Lower lobe of right lung (tissue), 2 donors: ENCODE data around the gene TMED4. TPM values are rescaled to one million over a fixed set of nuclear protein-coding genes. Genes with fewer than 3 reads are reported as not detected.

Experiments used
- ATAC-seq, 2 donors: fragments of 200-7000 bp; cut with Tn5 transposase; one replicate each; pipeline ENCODE4 v1.9.1; 2020 to 2022; ENCODE audit warnings: mild to moderate bottlenecking in 2 of 2, moderate library complexity in 2 of 2
- DNase-seq: peaks from one replicate; pipeline ENCODE4 v3.0.0-alpha.2; 2020
- H3K27ac ChIP-seq: fragments of 200-600 bp; one replicate; pipeline ENCODE4 v1.8.0; 2022
- H3K27me3 ChIP-seq: fragments of 200-600 bp; one replicate; pipeline ENCODE4 v1.8.0; 2022; ENCODE audit warnings: low read depth
- H3K36me3 ChIP-seq: fragments of 200-600 bp; one replicate; pipeline ENCODE4 v1.8.0; 2022; ENCODE audit warnings: mild to moderate bottlenecking
- H3K4me1 ChIP-seq: fragments of 200-600 bp; one replicate; pipeline ENCODE4 v1.8.0; 2022
- H3K4me3 ChIP-seq: fragments of 200-600 bp; one replicate; pipeline ENCODE4 v1.8.0; 2022; ENCODE audit warnings: mild to moderate bottlenecking
- H3K9me3 ChIP-seq: fragments of 200-600 bp; one replicate; pipeline ENCODE4 v1.8.0; 2022
- CTCF ChIP-seq: fragments of 200-600 bp; IDR thresholded peaks from one replicate; pipeline ENCODE4 v1.8.0; 2022; ENCODE audit warnings: antibody characterized with exemption, mild to moderate bottlenecking
- intact Hi-C: fragments of 100-400 bp; cut with DNase I; formaldehyde crosslinking; loops from one replicate; pipeline ENCODE4 v1.11.0; 2022
- total RNA-seq: library from RNA; stranded (reverse); fragmentation: NEBNext Ultra II Directional; extraction: Animal tissue kit (Norgen Biotek cat#: 25700); gene quantifications from one replicate; pipeline ENCODE4 v1.2.1, GENCODE V29; 2021
- donor health status: DM: no; HTN: yes; CAD: no; lungs with severe emphysema.

TMED4 gene
- total RNA-seq, 1 donor from 2014 or later: 71.9 TPM

- DNase-seq: no peak
- H3K4me3 ChIP-seq: no peak overlapping the region
- H3K27ac ChIP-seq: no peak overlapping the region
- intact Hi-C loops: no loop called here
- no peaks in the 10 kb centered on the region for H3K36me3 ChIP-seq
- TF ChIP-seq CTCF: peak; percentile 42
- peak; percentile 54 to 56 for ATAC-seq
- H3K9me3 ChIP-seq: no peaks in the 10 kb centered on the region
- H3K27me3 ChIP-seq: no peaks in the 10 kb centered on the region
- H3K4me1 ChIP-seq: no peaks in the 10 kb centered on the region
These were observed 47.5 kb downstream of the TMED4 start for GRCh38 chr7:44534501-44534900.

- Histone ChIP-seq H3K27me3 (no peaks in the 10 kb centered on the region), H3K36me3 (no peaks in the 10 kb centered on the region), H3K9me3 (no peaks in the 10 kb centered on the region), H3K27ac (no peak overlapping the region), H3K4me3 (no peak overlapping the region), H3K4me1 (no peaks in the 10 kb centered on the region)
- ATAC-seq (no peak), DNase-seq (no peak)
- intact Hi-C loops: no loop called here
- no peak for TF ChIP-seq CTCF
These were observed 47.9 kb downstream of the TMED4 start for GRCh38 chr7:44534087-44534486.

- H3K27ac ChIP-seq: no peak overlapping the region
- DNase-seq (no peak), ATAC-seq (no peak)
- H3K36me3 ChIP-seq: no peaks in the 10 kb centered on the region
- H3K9me3 ChIP-seq: no peaks in the 10 kb centered on the region
- no peaks in the 10 kb centered on the region for H3K27me3 ChIP-seq
- no peak for TF ChIP-seq CTCF
- intact Hi-C loops: no loop called here
- H3K4me1 ChIP-seq: no peaks in the 10 kb centered on the region
- no peak overlapping the region for H3K4me3 ChIP-seq
These were observed 48.6 kb downstream of the TMED4 start for GRCh38 chr7:44533301-44534055.

- DNase-seq (no peak), ATAC-seq (no peak)
- intact Hi-C loops: no loop called here
- Histone ChIP-seq H3K36me3 (no peaks in the 10 kb centered on the region), H3K27me3 (no peaks in the 10 kb centered on the region), H3K27ac (no peak overlapping the region), H3K9me3 (peaks cover 11% of the 10 kb centered on the region), H3K4me1 (no peaks in the 10 kb centered on the region), H3K4me3 (no peak overlapping the region)
- no peak for TF ChIP-seq CTCF
These were observed 50.3 kb downstream of the TMED4 start for GRCh38 chr7:44531421-44532380.

GRCh38 chr7:44530990-44531389 lies 51.0 kb downstream of the TMED4 start:
- no peak for ATAC-seq
- no peak for DNase-seq
- H3K27me3 ChIP-seq: no peaks in the 10 kb centered on the region

More at GRCh38 chr7:44530990-44531389, 51.0 kb downstream of the TMED4 start:
- H3K36me3 ChIP-seq: no peaks in the 10 kb centered on the region
- H3K9me3 ChIP-seq: peaks cover 17% of the 10 kb centered on the region
- intact Hi-C loops: no loop called here
- H3K4me3 ChIP-seq: no peak overlapping the region
- no peak overlapping the region for H3K27ac ChIP-seq
- TF ChIP-seq CTCF: no peak
- H3K4me1 ChIP-seq: no peaks in the 10 kb centered on the region

Other genes starting within 250 kb of the TMED4 start
- 87.6 TPM for gene NUDCD3, start 91.6 kb downstream of the TMED4 start, total RNA-seq
- 0.21 TPM for gene NPC1L1, start 40.9 kb downstream of the TMED4 start, total RNA-seq
- gene DDX56, start 8.3 kb downstream of the TMED4 start, total RNA-seq: 45.8 TPM
- 132 TPM for gene OGDH, start 24.4 kb upstream of the TMED4 start, total RNA-seq
- gene ZMIZ2, start 166.6 kb upstream of the TMED4 start, total RNA-seq: 97.9 TPM
- 964 TPM for gene PPIA, start 214.4 kb upstream of the TMED4 start, total RNA-seq